ELF-1 (cell line): Measurements from ENCODE around the gene RAP1GAP.
"Not testable (repeated sequence)": the region's sequence is repeated elsewhere in the genome, so short reads cannot be mapped to it uniquely, and the experiment has no call there.

Source experiments
- DNase-seq: peaks from one replicate; pipeline ENCODE4 v3.0.0-alpha.2; 2016; ENCODE audit warnings: low read depth, low spot score

Gene RAP1GAP

DNA sequence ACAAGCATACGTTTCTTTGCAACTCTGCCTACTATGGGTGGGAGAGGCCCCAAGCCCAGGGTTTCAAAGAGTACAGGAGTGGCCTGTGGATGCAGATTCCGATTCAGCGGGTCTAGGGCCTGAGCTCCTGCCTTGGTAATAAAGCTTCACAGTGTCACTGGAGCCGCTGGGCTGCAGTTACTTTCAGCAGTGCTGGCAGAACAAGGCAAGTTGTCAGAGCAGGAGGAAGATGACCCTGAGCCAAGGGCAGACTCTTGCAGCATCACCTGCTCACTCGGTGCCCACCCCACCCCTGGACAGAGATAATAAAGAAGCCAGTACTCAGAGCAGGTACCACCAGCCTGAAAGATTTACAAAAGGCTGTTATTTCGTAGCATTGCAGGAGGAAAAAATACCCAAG, 8.0 kb upstream of the RAP1GAP start:
- DNase-seq = no peak

DNA sequence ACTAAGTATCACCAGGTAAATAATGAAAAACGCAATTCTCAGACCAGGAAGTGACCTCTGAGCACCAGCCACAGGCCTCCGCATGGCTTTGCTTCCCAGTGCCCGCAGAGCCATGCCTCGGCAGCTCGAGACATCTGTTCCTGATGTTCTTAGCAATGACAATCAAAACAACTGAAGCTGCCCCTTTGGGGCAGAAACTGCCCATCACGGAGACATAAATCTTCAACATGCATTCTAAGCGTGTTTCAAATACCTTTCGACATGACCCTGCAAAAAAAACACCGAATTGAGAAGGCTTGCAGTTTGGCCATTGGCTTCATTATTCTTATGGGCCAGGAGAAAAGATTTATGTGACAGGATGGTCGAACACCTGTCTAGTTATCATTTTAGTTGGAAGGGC, 5.8 kb upstream of the RAP1GAP start:
- no peak for DNase-seq

DNA sequence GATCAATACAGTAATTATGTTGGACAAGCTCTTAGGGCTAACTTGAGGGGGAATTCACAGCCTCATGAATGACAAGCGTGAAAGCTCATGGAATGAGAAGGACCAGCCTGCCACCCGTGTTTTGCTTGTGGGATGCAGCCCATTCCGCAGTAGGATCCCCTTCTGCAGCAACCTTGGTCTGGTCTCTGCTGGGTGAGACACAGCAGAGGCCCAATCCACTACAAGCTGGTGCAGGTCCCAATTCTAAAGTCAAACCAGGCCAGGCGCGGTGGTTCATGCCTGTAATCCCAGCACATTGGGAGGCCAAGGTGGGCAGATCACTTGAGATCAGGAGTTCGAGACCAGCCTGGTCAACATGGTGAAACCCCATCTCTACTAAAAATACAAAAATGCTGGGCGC, 4.7 kb upstream of the RAP1GAP start:
- DNase-seq = not testable (repeated sequence)

- DNase-seq = no peak
These were observed 4.2 kb upstream of the RAP1GAP start for GRCh38 chr1:21673277-21673780.

DNA sequence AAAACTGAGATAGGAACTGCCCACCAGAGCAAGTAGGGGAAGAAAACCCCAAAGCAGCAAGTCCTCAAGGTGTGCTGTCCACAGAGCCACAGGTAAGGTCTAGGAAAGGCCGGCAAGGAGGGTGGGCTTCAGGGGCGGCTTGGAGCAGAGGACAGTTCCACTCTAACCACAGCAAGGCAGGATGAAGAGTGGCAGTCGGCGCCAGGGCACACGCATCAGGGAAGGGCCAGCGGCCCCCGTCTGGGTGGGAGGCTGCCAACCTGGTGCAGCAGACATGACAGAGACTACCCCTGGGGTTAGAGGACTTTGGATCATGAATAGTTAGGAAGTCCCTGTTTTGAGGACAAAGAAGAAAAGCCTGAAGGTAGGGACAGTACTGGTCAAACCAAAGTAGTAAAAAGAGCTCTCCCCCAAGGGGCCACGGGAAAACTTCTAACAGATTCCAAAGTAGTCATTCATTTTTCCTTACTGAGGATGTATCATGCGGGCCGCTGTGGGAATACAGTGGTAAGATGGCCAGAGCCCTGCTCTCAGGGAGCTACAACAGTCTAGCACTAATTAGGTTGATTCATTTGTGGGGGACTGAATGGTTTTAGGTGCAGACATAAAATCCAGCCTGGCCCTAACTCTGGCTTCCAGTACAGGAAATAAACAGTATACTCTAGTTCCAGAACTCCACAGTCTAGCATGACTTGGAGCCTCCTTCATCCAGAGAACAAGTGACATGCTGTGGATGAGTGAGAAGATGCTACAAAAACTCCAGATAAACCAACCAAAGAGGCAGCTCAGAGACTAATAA, 3.5 kb upstream of the RAP1GAP start:
- no peak for DNase-seq

DNA sequence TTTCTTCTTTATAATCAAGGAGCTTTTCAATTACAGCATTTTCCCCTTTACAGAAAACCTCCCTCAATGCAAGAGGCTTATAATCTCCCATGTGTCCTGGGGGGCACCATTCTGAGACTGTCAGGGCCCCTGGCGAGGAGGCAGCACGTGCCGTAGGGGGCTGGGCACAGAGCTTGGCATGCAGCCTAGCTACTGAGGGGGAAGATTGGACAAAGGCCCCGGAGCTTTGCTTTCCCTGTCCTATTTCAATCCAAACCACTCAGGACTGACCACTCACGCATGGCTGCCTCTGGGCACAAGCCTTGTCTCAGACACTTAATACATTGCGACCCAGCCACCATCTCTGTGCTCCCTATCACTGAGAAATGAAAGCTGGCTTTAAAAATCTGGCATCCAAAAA, 2.8 kb upstream of the RAP1GAP start:
- DNase-seq = no peak

- no peak for DNase-seq
These were observed 2.1 kb upstream of the RAP1GAP start for GRCh38 chr1:21670956-21671902.

DNA sequence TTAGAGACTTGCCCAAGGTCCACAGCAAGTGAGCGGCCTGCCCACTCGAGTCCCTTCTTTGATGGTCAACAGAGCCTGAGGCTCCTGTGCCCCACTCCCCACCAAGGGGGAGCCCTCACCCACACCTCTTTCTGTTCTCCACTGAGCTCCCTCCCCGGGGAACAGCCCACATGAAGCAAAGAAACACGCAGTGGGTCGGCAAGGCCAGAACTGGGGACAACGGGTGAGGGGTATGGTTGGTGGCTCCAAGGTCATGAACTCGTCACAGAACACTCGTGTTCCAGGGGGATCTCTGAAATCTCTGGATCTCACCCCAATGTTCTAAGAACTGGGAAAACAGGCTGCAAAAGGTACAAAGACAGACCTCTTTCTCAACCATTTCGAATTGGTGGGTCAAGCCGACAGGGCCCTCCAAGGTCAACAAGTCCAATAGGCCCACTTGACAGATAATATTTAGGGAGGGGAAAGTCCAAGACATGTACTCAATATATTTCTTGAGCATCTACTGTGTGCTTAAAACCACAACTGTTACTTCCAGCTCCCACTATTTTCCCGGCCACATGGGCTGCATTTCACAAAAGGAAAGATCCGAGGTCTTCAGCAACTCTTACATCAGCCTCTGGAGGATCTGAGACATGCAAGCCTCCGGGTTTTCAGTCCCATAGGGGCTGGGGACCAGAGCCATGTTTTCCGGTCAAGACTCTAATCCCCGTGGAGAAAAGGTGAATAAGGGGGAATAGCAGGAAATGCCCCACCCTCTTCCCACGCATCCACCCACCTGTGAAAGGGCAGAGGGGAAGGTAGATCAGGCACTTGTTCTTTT, 1.1 kb upstream of the RAP1GAP start:
- DNase-seq = no peak

GRCh38 chr1:21668951-21669257, 253 bp downstream of the RAP1GAP start:
- DNase-seq = no peak

DNA sequence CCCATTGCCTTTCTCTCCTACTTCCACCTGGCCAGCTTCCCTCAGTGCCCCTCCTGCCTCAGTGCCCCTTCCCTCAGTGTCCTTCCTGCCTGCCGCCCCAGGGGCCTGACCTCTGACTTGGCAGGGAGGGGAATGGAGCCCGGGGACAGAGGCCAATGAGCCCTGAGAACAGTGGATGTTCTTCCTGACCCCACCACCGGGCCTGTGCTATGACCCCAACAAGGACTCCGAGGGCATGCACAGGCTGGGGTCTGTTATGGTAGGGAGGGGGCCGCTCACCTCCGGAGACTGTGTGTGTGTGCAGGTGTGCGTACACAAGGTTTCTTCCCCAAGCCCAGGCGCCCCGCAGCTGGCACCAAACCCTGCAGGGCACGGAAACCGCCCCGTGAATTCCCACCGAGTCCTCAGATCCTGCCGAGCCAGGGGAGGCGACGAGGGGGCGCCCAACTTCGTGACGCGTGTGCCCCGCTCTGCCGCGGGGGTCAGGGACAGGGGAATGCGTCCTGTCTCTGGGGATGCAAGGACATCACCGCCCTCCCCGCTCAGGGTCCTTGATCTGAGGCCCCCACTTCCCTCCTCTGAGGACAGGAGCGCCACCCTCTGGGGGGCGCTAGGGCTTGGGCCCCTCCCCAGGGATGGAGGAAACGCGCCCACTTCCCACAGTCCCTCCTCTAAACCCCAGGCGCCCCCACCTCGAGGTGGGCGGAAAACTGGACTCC, 766 bp downstream of the RAP1GAP start:
- DNase-seq = no peak

DNA sequence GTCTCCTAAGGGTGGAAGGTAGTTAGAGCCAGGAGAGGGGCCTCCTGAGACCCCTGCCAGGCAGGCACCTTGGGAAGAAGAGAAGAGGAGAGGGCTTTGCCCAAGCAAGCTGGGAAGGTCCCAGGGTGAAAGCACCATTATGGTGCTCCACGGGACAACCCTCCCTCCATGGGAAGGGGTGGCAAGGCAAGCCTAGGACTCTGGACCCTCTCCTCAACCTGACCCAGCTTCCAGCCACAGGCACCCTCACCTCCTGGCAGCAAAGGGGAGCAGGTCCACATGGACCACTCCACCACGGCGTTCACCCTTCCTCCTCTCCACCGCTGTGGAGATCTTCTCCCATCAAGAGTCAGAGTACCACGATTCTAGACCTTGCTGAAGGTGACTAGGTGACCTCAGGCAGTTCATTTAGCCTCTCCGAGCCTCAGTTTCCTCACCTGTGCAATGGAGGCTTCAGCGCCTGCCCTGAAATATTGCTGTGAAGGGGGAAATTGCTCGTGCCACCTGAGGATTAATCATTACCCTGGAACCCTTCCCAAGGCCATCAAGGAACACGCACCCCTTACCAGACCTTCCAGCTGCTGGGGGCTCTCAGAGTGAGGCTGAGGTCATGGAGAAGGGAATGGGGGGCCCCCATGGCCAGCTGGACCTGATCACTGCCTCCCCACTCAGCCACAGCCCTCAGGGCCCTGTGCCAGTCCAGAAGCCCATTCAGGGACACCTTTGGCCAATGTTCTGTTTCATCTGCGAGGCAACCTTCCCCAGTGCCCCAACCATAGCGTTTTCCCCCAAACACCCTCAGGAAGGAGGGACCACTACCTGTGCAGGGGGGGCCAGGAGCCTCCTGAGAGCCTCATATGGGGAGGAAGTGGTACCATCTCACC, 1.6 kb downstream of the RAP1GAP start:
- no peak for DNase-seq

DNA sequence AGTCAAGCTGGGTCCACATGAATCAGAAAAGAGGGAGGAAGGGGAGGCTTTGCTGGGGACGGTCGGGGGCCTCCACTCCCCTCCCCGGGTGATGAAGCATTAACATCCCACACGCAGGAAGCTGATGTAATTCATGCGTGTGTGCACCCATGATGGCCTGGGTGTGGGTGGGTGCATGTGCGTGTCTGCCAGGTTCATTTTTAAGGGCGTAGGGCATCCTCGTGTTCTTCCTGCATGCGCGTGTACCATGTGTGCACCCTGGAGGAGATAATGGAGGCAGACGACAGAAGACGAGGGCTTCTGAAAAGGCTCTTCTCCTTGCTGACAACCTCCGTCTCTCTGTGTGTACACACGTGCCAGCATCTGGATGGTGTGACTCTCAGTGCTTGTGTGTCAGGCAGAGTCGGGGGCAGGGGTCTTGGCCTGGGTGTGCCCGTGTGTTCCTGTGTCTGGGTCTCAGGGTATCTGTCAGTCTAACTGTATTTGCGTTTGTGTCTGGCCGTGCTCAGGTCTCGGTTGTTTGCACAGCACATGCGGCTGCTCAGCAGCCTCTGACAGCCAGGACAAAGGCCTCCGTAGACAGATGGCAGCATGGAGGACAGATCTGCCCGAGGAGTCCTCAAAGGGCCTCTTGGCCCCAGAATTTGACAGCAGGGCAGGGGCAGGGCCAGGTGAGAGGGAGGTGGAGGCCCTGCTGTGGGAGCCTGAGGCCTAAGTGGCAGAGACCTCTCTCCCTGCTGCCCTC, 2.4 kb downstream of the RAP1GAP start:
- DNase-seq = no peak

DNA sequence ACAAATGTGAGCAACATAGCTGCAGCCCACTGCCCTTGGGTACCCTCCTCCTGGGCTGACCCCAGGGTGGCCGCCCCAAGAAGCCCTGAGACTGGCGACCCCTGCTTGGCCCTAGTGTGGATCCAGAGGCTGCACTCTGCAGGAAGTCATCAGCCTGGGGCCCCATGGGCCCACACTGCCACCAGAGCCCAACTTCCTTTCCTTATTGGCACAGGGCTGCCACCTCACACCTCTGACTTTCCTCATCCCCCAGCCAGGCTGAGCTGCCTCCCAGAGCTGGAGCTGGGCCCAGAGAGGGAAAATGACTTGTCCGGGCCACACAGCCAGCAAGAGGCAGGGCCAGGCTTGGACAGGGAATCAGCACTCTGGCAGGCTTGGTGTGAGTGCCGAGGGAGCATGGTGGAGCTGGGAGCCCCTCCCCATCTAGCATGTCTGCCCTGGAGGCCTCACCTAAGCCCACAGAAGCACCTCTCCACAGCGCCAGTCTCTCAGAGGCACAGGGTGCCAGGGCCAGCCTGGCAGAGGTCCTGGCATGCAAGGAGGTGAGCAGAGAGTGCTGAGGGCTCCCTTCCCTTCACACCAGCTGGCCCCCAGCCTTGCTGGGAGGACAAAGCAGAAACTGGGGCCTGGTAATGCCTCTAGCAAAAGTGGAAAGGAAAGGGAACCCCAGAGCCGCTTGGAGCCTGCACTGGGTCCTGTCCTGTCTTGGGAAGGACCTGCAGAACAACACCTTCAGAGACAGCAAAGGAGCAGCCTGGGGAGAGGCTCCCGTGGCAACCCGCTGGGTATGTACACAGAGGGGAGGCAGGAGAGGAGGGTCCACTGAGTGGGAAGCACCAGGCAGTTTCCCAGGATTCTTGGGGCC, 3.2 kb downstream of the RAP1GAP start:
- DNase-seq = no peak

DNA sequence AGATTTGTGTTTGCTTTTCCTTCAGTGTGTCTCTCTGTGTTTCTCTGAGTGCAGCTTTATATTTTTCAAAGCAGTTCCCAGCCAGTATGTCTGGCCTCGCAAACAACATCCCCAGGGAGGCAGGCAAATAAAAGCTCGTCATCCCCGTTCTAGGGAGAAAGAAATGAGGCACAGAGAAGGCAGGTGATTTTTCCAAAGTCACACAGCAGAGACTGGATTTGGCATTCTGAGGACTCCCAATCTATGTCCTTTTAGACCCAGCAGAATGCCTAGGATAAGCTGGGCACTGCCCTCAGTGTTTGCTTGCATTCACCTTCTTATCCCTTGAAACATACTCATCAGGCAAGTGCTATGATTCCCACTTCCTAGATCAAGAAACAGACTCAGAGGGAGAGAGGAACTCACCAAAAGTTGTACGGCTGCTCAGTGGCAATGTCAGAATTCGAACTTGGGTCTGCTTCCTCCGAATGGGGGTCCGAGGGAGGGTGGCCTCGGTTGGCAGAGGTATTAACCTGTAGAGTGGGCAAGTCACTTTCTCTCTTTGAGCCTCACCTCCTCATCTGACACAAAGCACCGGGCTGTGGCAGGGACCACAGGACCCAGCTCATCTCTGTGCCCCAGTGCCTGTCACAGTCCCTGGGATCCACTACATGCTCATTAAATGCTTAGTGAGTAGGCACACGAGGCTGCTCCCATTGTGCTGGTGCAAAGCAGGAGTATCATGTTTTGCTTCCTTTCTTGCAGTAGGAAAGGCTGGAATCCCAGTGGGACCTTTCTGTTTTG, 4.2 kb downstream of the RAP1GAP start:
- no peak for DNase-seq

- DNase-seq = no peak
These were observed 5.0 kb downstream of the RAP1GAP start for GRCh38 chr1:21663951-21664805.

GRCh38 chr1:21663248-21663950, 5.8 kb downstream of the RAP1GAP start:
- DNase-seq = no peak
